HCT116 (cell line): Measurements from ENCODE around the gene DYNC2I2. TPM values are rescaled to one million over a fixed set of nuclear protein-coding genes. Genes with fewer than 3 reads are reported as not detected.

Experiments used
- ATAC-seq: fragments of 200-7000 bp; cut with Tn5 transposase; 2 replicates; pipeline ENCODE4 v1.9.1; 2020; ENCODE audit warnings: mild to moderate bottlenecking, moderate library complexity
- BruUV-seq: library from RNA; stranded (reverse); fragments of 400-500 nt; replicated peaks from 2 replicates; lab custom pipeline; 2021; lab: Mats Ljungman, UMichigan
- CTCF ChIA-PET: fragments of 300-600 bp; sonication (Branson Sonifier 250); formaldehyde crosslinking; loops from one replicate; lab custom pipeline; 2021; ENCODE audit warnings: antibody characterized with exemption; lab: Charles Lee
- POLR2A ChIA-PET: fragments of 300-600, 350-600 bp; sonication (Branson Sonifier 250); formaldehyde crosslinking; loops from one replicate; lab custom pipeline; 2021; ENCODE audit warnings: antibody characterized with exemption; lab: Charles Lee
- RAD21 ChIA-PET, 2 experiments: fragments of 300-600 bp; sonication (Branson Sonifier 250); formaldehyde crosslinking; loops; one replicate each; lab custom pipeline; 2023; ENCODE audit warnings: low total read pairs in 2 of 2; ENCODE audit not compliant: uncharacterized antibody in 2 of 2, unreplicated experiment in 2 of 2, low non-redundant PET in 1 of 2; lab: Charles Lee
- DNase-seq: peaks from one replicate; pipeline ENCODE4 v3.0.0-alpha.2; 2010; ENCODE audit warnings: low read depth, low spot score
- H2AFZ ChIP-seq: fragments of 200-600 bp; shearing (Covaris generic), sonication (generic); 2 replicates; pipeline ENCODE4 v1.6.1; 2017; ENCODE audit warnings: low read depth, mixed run types, mixed read lengths, antibody characterized with exemption, low read length; ENCODE audit not compliant: poor library complexity, severe bottlenecking
- H3K27ac ChIP-seq: 2 replicates; pipeline ENCODE4 v1.5.1; 2012; ENCODE audit warnings: low read depth, low read length
- H3K27me3 ChIP-seq: fragments of 200-600 bp; sonication (generic); 2 replicates; pipeline ENCODE4 v1.6.1; 2016; ENCODE audit warnings: mixed run types, low read length, mixed read lengths; ENCODE audit not compliant: insufficient read depth
- H3K36me3 ChIP-seq, 2 experiments: fragments of 200-500 bp in 1 of 2; fragments of 200-600 bp in 1 of 2; sonication (Bioruptor generic) in 1 of 2; sonication (generic) in 1 of 2; 2 replicates each; pipeline versions ENCODE4 v1.5.1 to v1.6.1; 2014 to 2016; ENCODE audit warnings: low read length in 2 of 2, inconsistent platforms in 1 of 2, mixed read lengths in 1 of 2, mixed run types in 1 of 2; ENCODE audit not compliant: insufficient read depth in 2 of 2, control insufficient read depth in 1 of 2
- H3K4me1 ChIP-seq, 2 experiments: fragments of 200-600 bp in 1 of 2; sonication (generic) in 1 of 2; 2 replicates each; pipeline versions ENCODE4 v1.5.1 to v1.6.1; 2012 to 2017; ENCODE audit warnings: low read length in 2 of 2, inconsistent platforms in 1 of 2, mild to moderate bottlenecking in 1 of 2, mixed read lengths in 1 of 2, mixed run types in 1 of 2, moderate library complexity in 1 of 2; ENCODE audit not compliant: insufficient read depth in 2 of 2, control insufficient read depth in 1 of 2
- H3K4me2 ChIP-seq: fragments of 200-600 bp; sonication (generic); 2 replicates; pipeline ENCODE4 v1.6.1; 2017; ENCODE audit warnings: mixed run types, low read length, mixed read lengths
- H3K4me3 ChIP-seq, 2 experiments: fragments of 200-600 bp in 1 of 2; sonication (generic) in 1 of 2; replicated peaks in 1 of 2; 2 replicates each; pipeline ENCODE4 v1.5.1; 2011 to 2016; ENCODE audit warnings: low read length in 2 of 2, control low read depth in 1 of 2, low read depth in 1 of 2, mild to moderate bottlenecking in 1 of 2, mixed read lengths in 1 of 2, mixed run types in 1 of 2
- H3K79me2 ChIP-seq: fragments of 200-600 bp; sonication (generic); 2 replicates; pipeline ENCODE4 v1.6.1; 2017; ENCODE audit warnings: mild to moderate bottlenecking, mixed run types, low read length, moderate library complexity, mixed read lengths; ENCODE audit not compliant: insufficient read depth
- H3K9ac ChIP-seq: fragments of 200-600 bp; sonication (generic); 2 replicates; pipeline ENCODE4 v1.6.1; 2016; ENCODE audit warnings: low read length, mixed read lengths
- H3K9me2 ChIP-seq: fragments of 200-600 bp; sonication (generic), shearing (Covaris generic); 2 replicates; pipeline ENCODE4 v1.6.1; 2017; ENCODE audit warnings: mixed run types, mild to moderate bottlenecking, moderate library complexity; ENCODE audit not compliant: insufficient read depth
- H3K9me3 ChIP-seq, 2 experiments: fragments of 200-500 bp in 1 of 2; fragments of 200-600 bp in 1 of 2; sonication (Bioruptor generic) in 1 of 2; sonication (generic) in 1 of 2; 2 replicates each; pipeline ENCODE4 v1.6.1; 2014 to 2017; ENCODE audit warnings: low read length in 2 of 2, mixed read lengths in 2 of 2, inconsistent platforms in 1 of 2, low read depth in 1 of 2, mild to moderate bottlenecking in 1 of 2, mixed run types in 1 of 2, moderate library complexity in 1 of 2; ENCODE audit not compliant: control insufficient read depth in 1 of 2, insufficient read depth in 1 of 2
- H4K20me1 ChIP-seq: fragments of 200-600 bp; sonication (generic), shearing (Covaris generic); 2 replicates; pipeline ENCODE4 v1.6.1; 2017; ENCODE audit warnings: mixed run types, mild to moderate bottlenecking, moderate library complexity; ENCODE audit not compliant: insufficient read depth
- CBX3 ChIP-seq: IDR thresholded peaks from 2 replicates; pipeline ENCODE4 v1.6.1; 2012; ENCODE audit warnings: low read depth
- EGR1 ChIP-seq: IDR thresholded peaks from 2 replicates; pipeline ENCODE4 v1.6.1; 2012; ENCODE audit warnings: low read depth
- EZH2 ChIP-seq: fragments of 200-600 bp; sonication (generic); IDR thresholded peaks from 2 replicates; pipeline ENCODE4 v1.6.1; 2017; ENCODE audit warnings: antibody characterized with exemption, mixed run types
- POLR2A ChIP-seq: IDR thresholded peaks from 2 replicates; pipeline ENCODE4 v1.7.0; 2011; ENCODE audit warnings: borderline replicate concordance; ENCODE audit not compliant: insufficient read depth, insufficient read length; ENCODE audit errors: extremely low read depth
- POLR2AphosphoS5 ChIP-seq: IDR thresholded peaks from 2 replicates; pipeline ENCODE4 v1.6.1; 2011; ENCODE audit warnings: mild to moderate bottlenecking, low read depth, low read length, moderate library complexity
- RAD21 ChIP-seq: IDR thresholded peaks from 2 replicates; pipeline ENCODE4 v1.6.1; 2012; ENCODE audit warnings: low read depth, mild to moderate bottlenecking
- SP1 ChIP-seq: IDR thresholded peaks from 2 replicates; pipeline ENCODE4 v1.6.1; 2012; ENCODE audit warnings: low read depth
- TCF7L2 ChIP-seq: IDR thresholded peaks from 2 replicates; pipeline ENCODE4 v1.7.0; 2011; ENCODE audit warnings: borderline replicate concordance, inconsistent platforms; ENCODE audit not compliant: insufficient read depth, insufficient read length; ENCODE audit errors: extremely low read depth
- YY1 ChIP-seq: IDR thresholded peaks from 2 replicates; pipeline ENCODE4 v1.6.1; 2011; ENCODE audit warnings: low read length, low read depth, moderate library complexity, mild to moderate bottlenecking; ENCODE audit not compliant: insufficient replicate concordance; ENCODE audit errors: extremely low read depth
- ZFX ChIP-seq: fragments of 450-650 bp; IDR thresholded peaks from 2 replicates; pipeline ENCODE4 v1.6.1; 2017
- intact Hi-C: fragments of 100-400 bp; cut with micrococcal nuclease; formaldehyde crosslinking; loops from 2 replicates; pipeline ENCODE4 v1.10.0; 2022
- total RNA-seq: library from RNA; stranded (reverse); gene quantifications from one replicate; pipeline ENCODE4 v1.2.1, GENCODE V29; 2021; ENCODE audit not compliant: unreplicated experiment
- TF ChIP-seq, protein P1 (sequence below): IDR thresholded peaks from 2 replicates; pipeline ENCODE4 v1.6.1; 2011; ENCODE audit warnings: mild to moderate bottlenecking, low read length, moderate library complexity; ENCODE audit not compliant: insufficient replicate concordance; ENCODE audit errors: extremely low read depth
- TF ChIP-seq, protein P2 (sequence below): IDR thresholded peaks from 2 replicates; pipeline ENCODE4 v1.6.1; 2012

The DYNC2I2 gene
- total RNA-seq, 1 experiment from 2014 or later, result 155 TPM

DNA sequence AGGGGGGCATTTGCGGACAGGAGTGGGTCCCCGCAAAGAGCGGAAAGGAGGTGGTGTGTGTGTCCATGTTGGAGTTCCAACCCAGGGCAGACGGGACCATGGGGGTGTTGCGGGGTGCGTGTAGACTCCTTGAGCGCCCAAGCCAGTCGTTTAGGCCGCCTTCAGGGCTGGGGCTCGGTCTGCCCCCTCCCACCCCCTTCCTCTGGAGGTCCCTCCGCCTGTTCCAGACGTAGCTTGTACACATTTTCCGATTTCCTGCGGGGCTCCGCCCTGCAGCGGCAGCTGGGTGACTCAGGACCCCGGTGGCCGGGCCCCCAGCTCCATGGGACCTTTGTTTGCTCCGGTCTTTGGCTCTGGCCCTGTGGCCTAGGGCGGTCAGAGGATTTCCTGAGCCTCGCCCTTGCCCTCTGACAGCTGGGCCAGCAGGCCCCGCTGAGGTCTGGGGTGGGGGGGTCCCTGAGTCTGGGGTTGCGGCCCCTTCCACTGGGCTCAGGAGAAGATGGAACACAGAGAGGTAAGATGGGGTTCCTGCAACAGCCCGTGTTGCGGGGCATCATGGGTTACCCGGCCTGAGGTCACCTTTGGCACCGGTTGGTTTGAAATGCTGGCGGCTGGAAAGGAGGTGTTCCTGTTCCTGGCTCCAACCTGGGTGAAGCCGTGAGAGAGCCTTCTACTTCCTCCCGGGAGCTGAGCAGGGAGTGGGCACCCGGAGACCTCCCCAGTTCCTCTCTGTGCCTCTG, 47.1 kb upstream of the DYNC2I2 start:
- intact Hi-C loops, result loop anchor here (2.0 kb wide), 1 partner anchor 69 kb away; no protein-coding TSS in a partner anchor
- H3K9ac ChIP-seq, result peak overlapping the region; percentile 95
- H3K4me1 ChIP-seq, result peaks cover 10 to 28% of the 10 kb centered on the region in 2 experiments
- peaks cover 27% of the 10 kb centered on the region for H3K79me2 ChIP-seq
- CTCF ChIA-PET, result no interaction called here
- POLR2A ChIA-PET, result no interaction called here
- H3K27me3 ChIP-seq, result no peaks in the 10 kb centered on the region
- no peaks in the 10 kb centered on the region for H4K20me1 ChIP-seq
- TF ChIP-seq POLR2A, result no peak
- no peak for TF ChIP-seq RAD21
- TF ChIP-seq EGR1, result no peak
- no peak for TF ChIP-seq TCF7L2
- TF ChIP-seq EZH2, result no peak
- no peak for TF ChIP-seq CBX3
- no peak for TF ChIP-seq YY1
- DNase-seq (no peak), ATAC-seq (peak; percentile 3; the same call in 1 of the 2 replicates)
- peaks cover 4 to 16% of the 10 kb centered on the region in 2 experiments; a peak in 2 of 4 replicates for H3K36me3 ChIP-seq
- peak overlapping the region; percentile 83 to 93 for H3K4me3 ChIP-seq
- RAD21 ChIA-PET, result no interaction called here
- H3K27ac ChIP-seq, result peak overlapping the region; percentile 87
- H3K4me2 ChIP-seq, result peak overlapping the region; percentile 90
- BruUV-seq, result TSS peak; percentile 51
- no peaks in the 10 kb centered on the region for H3K9me2 ChIP-seq
- H3K9me3 ChIP-seq, result no peaks in the 10 kb centered on the region
- no peak overlapping the region for H2AFZ ChIP-seq

DNA sequence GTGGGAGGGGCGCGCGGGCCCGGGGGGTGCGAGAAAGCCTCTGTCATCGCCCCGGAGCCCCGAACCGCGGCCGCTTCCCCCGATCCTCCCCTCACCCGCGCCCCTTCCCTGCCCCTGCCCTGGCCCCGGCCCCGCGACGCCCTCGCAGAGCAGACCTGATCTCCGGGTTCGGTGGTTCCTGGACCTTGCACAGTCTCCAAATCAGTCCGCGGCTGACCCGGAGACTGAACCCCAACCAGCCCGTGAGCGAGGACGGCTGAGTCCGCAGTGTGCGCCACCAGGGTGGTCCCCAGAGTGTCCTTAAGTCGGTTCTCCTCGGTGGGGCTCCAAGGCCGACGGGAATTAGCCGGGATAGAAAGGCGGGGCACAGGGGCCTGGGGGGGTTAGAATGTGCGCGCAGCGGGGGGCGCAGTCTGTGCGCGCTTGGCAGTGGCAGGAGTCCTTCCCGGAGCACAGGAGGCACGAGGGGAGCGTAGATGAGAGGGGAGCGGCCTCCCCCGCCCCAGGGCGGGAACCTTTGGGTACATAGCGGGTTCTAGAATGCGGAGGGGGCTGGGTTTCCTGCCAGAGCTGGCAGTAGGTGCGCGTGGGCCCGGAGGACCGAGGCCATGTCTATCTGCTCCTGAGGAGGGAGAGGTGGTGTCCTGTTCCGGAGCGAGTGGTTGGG, 46.4 kb upstream of the DYNC2I2 start:
- BruUV-seq, result no TSS peak
- H3K9me3 ChIP-seq, result no peaks in the 10 kb centered on the region
- DNase-seq, result no peak
- peaks cover 15 to 33% of the 10 kb centered on the region in 2 experiments for H3K4me1 ChIP-seq
- CTCF ChIA-PET, result no interaction called here
- intact Hi-C loops, result loop anchor here (2.0 kb wide), 1 partner anchor 68 kb away; no protein-coding TSS in a partner anchor
- H3K36me3 ChIP-seq, result peaks cover 4 to 16% of the 10 kb centered on the region in 2 experiments; a peak in 2 of 4 replicates
- peak overlapping the region; percentile 83 to 93 for H3K4me3 ChIP-seq
- H3K79me2 ChIP-seq, result peaks cover 27% of the 10 kb centered on the region
- H3K27me3 ChIP-seq, result no peaks in the 10 kb centered on the region
- peak overlapping the region; percentile 95 for H3K9ac ChIP-seq
- RAD21 ChIA-PET, result no interaction called here
- POLR2A ChIA-PET, result no interaction called here
- peak overlapping the region; percentile 90 for H3K4me2 ChIP-seq
- TF ChIP-seq YY1 (peak; percentile 3), POLR2A (no peak), RAD21 (no peak), SP1 (no peak), TCF7L2 (no peak), POLR2AphosphoS5 (peak; percentile 34; the same call in 1 of the 2 replicates), CBX3 (no peak), ZFX (0 out of 2 replicates have a peak, but pooled peaks have one; percentile 3)
- TF ChIP-seq, protein P1, sequence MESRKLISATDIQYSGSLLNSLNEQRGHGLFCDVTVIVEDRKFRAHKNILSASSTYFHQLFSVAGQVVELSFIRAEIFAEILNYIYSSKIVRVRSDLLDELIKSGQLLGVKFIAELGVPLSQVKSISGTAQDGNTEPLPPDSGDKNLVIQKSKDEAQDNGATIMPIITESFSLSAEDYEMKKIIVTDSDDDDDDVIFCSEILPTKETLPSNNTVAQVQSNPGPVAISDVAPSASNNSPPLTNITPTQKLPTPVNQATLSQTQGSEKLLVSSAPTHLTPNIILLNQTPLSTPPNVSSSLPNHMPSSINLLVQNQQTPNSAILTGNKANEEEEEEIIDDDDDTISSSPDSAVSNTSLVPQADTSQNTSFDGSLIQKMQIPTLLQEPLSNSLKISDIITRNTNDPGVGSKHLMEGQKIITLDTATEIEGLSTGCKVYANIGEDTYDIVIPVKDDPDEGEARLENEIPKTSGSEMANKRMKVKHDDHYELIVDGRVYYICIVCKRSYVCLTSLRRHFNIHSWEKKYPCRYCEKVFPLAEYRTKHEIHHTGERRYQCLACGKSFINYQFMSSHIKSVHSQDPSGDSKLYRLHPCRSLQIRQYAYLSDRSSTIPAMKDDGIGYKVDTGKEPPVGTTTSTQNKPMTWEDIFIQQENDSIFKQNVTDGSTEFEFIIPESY, result no peak
- TF ChIP-seq, protein P2, sequence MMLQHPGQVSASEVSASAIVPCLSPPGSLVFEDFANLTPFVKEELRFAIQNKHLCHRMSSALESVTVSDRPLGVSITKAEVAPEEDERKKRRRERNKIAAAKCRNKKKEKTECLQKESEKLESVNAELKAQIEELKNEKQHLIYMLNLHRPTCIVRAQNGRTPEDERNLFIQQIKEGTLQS, result no peak
- H3K27ac ChIP-seq, result peak overlapping the region; percentile 87
- H4K20me1 ChIP-seq, result no peaks in the 10 kb centered on the region
- H2AFZ ChIP-seq, result no peak overlapping the region
- H3K9me2 ChIP-seq, result no peaks in the 10 kb centered on the region
- ATAC-seq, result peak; percentile 41
